ENCODE data around the gene TEAD3. TPM values are rescaled to one million over a fixed set of nuclear protein-coding genes. Genes with fewer than 3 reads are reported as not detected.

The TEAD3 gene
- total RNA-seq, 4 donors from 2014 or later, result 11.5 to 14.8 (median 13.5) TPM

DNA sequence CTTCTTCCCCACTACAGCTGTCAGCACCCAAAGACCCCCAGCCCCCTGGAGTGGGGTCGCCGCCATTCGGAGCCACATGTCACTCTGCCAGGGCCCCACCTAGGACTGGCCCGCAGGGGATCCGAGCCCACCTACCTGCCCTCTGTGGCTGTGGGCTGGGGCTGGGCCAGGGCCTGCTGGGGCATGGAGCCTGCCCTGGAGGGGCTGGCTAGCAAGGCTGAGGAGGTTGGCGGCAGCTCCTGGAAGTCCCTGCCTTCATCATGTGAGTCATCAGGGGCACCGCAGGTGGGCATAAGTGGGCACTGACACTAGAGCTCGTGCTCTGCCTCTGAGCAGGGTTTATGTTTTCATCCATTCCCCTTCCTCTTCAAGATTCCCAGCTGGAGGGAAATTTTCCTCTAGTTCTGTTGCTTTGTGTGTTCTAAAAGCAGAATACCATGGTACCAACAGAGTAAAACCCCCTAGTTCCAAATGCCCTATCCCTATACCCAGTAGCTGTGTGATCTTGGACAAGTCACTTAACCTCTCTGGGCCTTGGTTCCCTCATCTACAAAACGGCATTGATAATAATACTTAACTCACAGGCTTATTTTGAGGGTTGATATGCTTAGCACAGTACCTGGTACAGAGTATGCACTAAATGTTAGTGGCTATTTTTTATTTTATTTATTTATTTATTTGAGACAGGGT is 53.4 kb downstream of the TEAD3 start:
- TF ChIP-seq POLR2A (IDR thresholded peaks at IDR 0.05) (no peak), CTCF (IDR thresholded peaks at IDR 0.05 in 4 of 5, conservative IDR thresholded peaks at IDR 0.05 in 1 of 5) (no peak)
- H3K36me3 ChIP-seq, result no peaks in the 10 kb centered on the region
- in situ Hi-C loops (cut with MboI; ENCODE audit: low sequenced_read_pairs in 4 of 4) (no loop called here), intact Hi-C loops (cut with DNase I; ENCODE audit: low total_unique reads) (loop anchor here (5.0 kb wide), 1 partner anchor 121 kb away; no protein-coding TSS in a partner anchor)
- ATAC-seq (no peak), DNase-seq (no peak)
- H3K9me3 ChIP-seq, result no peaks in the 10 kb centered on the region
- H3K27me3 ChIP-seq, result no peaks in the 10 kb centered on the region
- H3K27ac ChIP-seq, result no peak overlapping the region
- no peak overlapping the region for H3K4me3 ChIP-seq
- no peaks in the 10 kb centered on the region for H3K4me1 ChIP-seq

GRCh38 chr6:35442693-35443092 is 54.2 kb downstream of the TEAD3 start:
- in situ Hi-C loops (cut with MboI; ENCODE audit: low sequenced_read_pairs in 4 of 4), result no loop called here
- H3K4me1 ChIP-seq, result no peaks in the 10 kb centered on the region
- H3K4me3 ChIP-seq, result no peak overlapping the region
- ATAC-seq, result no peak
- no peak for DNase-seq
- H3K27me3 ChIP-seq, result no peaks in the 10 kb centered on the region
- TF ChIP-seq CTCF (IDR thresholded peaks at IDR 0.05 in 4 of 5, conservative IDR thresholded peaks at IDR 0.05 in 1 of 5) (no peak), POLR2A (IDR thresholded peaks at IDR 0.05) (no peak)
- no peak overlapping the region for H3K27ac ChIP-seq
- no peaks in the 10 kb centered on the region for H3K36me3 ChIP-seq
- no peaks in the 10 kb centered on the region for H3K9me3 ChIP-seq
- intact Hi-C loops (cut with DNase I; ENCODE audit: low total_unique reads), result loop anchor here (5.0 kb wide), 1 partner anchor 120 kb away; no protein-coding TSS in a partner anchor

DNA sequence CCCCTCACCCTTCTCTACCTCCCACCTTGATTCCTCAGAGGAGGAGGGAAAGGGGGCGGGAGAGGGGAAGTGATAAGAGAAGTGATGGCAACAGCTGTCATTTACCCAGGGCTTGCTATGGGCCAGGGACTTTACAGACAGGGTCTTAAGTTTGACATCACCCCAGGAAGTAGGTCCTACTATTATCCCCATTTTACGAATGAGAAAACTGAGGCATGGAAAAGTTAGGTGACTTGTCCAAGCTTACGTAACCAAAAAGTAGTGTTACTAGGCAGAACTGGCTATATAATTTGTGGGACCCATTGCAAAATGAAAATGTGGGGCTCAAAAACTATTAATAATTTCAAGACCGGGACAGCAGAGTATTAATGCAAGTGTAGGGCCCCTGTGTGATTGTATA is 55.2 kb downstream of the TEAD3 start:
- no peaks in the 10 kb centered on the region for H3K4me1 ChIP-seq
- no peaks in the 10 kb centered on the region for H3K36me3 ChIP-seq
- H3K27ac ChIP-seq, result no peak overlapping the region
- DNase-seq (no peak), ATAC-seq (no peak)
- H3K27me3 ChIP-seq, result no peaks in the 10 kb centered on the region
- H3K9me3 ChIP-seq, result no peaks in the 10 kb centered on the region
- intact Hi-C loops (cut with DNase I; ENCODE audit: low total_unique reads), result loop anchor here (5.0 kb wide), 1 partner anchor 119 kb away; no protein-coding TSS in a partner anchor
- TF ChIP-seq CTCF (IDR thresholded peaks at IDR 0.05 in 4 of 5, conservative IDR thresholded peaks at IDR 0.05 in 1 of 5) (no peak), POLR2A (IDR thresholded peaks at IDR 0.05) (no peak)
- no peak overlapping the region for H3K4me3 ChIP-seq
- in situ Hi-C loops (cut with MboI; ENCODE audit: low sequenced_read_pairs in 4 of 4), result no loop called here

GRCh38 chr6:35441205-35441604 is 55.7 kb downstream of the TEAD3 start:
- Histone ChIP-seq H3K4me1 (no peaks in the 10 kb centered on the region), H3K36me3 (no peaks in the 10 kb centered on the region), H3K9me3 (no peaks in the 10 kb centered on the region), H3K4me3 (no peak overlapping the region), H3K27ac (no peak overlapping the region), H3K27me3 (no peaks in the 10 kb centered on the region)
- ATAC-seq, result no peak
- no peak for TF ChIP-seq CTCF (IDR thresholded peaks at IDR 0.05 in 4 of 5, conservative IDR thresholded peaks at IDR 0.05 in 1 of 5)
- no peak for TF ChIP-seq POLR2A (IDR thresholded peaks at IDR 0.05)
- intact Hi-C loops (cut with DNase I; ENCODE audit: low total_unique reads), result loop anchor here (5.0 kb wide), 1 partner anchor 119 kb away; no protein-coding TSS in a partner anchor
- DNase-seq, result no peak
- in situ Hi-C loops (cut with MboI; ENCODE audit: low sequenced_read_pairs in 4 of 4), result no loop called here

All from gastrocnemius medialis (tissue), 4 donors.